ENCODE measurements around the gene CLDND2. TPM values are rescaled to one million over a fixed set of nuclear protein-coding genes. Genes with fewer than 3 reads are reported as not detected.

Gene CLDND2
- total and polyA plus RNA-seq, 10 of the 15 experiments (the other 5 are each of a cell fraction or from before 2014, with no cell fraction given) = 0.24 to 7.1 (median 1.8) TPM; not detected in 1

DNA sequence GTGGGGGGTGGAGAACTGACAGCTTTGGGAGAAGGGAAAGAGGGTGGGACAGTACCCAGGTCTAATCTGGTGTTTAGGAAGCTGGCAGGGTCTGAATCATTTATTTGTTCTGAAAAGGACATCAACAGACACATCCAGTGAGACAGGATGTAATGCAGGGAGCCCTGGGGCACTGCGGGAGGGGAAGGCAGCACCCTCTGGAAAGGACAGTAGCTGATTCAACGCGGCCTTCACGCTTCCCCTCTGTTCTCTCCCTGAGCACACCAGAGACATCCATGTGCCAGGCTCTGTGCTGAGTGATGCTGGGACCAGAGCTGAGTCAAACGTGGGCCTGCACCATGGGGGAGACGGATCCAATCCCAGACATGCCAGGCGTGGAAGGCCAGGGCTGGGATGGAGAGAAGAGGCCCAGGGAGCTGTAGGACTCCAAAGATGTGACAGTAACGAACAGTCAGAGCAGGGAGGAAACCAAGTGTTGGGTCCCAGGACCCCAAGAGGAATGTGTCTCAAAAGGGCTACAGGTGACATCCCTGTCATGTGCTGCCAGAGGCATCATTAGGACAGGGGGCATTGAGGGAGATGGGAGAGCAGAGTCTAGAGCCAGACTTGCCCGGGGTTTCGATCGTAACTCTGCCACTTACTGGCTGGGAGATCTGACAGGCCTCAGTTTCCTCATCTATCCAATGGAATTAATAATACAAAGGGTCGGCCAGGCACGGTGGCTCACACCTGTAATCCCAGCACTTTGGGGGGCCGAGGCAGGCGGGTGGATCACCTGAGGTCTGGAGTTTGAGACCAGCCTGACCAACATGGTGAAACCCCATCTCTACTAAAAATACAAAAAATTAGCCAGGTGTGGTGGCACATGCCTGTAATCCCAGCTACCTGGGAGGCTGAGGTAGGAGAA is 4.3 kb downstream of the CLDND2 start:
- no peaks in the 10 kb centered on the region for H4K20me1 ChIP-seq (ENCODE audit: control insufficient read depth, insufficient read depth)
- no peaks in the 10 kb centered on the region for H3K27me3 ChIP-seq (replicated peaks in 1 of 2; ENCODE audit: control insufficient read depth in 2 of 2, insufficient read depth in 2 of 2, low read length in 1 of 2)
- no peak for TF ChIP-seq CBX3 (IDR thresholded peaks at IDR 0.05; ENCODE audit: borderline replicate concordance, low read depth)
- TF ChIP-seq ZZZ3 (IDR thresholded peaks at IDR 0.05; ENCODE audit: control insufficient read depth, insufficient read length, low read depth) = no peak
- TF ChIP-seq YBX1 (IDR thresholded peaks at IDR 0.05) = no peak
- TF ChIP-seq TCF7 (IDR thresholded peaks at IDR 0.05; ENCODE audit: borderline replicate concordance) = no peak
- no peak for TF ChIP-seq SMARCA5 (IDR thresholded peaks at IDR 0.05)
- H3K9me3 ChIP-seq (replicated peaks; ENCODE audit: control insufficient read depth, insufficient read depth, low read length) = no peaks in the 10 kb centered on the region
- H3K4me3 ChIP-seq = no peak overlapping the region
- in situ Hi-C loops (cut with MboI) = loop anchor here (10.0 to 25.0 kb wide), 2 partner anchors 550 to 1027 kb away; partner anchors contain the start of gene KCNC3
- POLR2A ChIA-PET = interaction anchor here (0.6 to 2.5 kb wide), 2 partner anchors 30 to 820 kb away, joined by 3 to 26 read pairs; no protein-coding TSS in a partner anchor
- peaks cover 9% of the 10 kb centered on the region for H3K4me1 ChIP-seq (ENCODE audit: control insufficient read depth, insufficient read depth, low read length)
- peaks cover 18% of the 10 kb centered on the region for H3K79me2 ChIP-seq (ENCODE audit: control insufficient read depth, insufficient read depth, low read length)
- DNase-seq (ENCODE audit: low read depth, low spot score) (no peak), FAIRE-seq (no peak), ATAC-seq (no peak)
- RAD21 ChIA-PET (ENCODE audit: unreplicated experiment) = interaction anchor here (1.0 to 2.2 kb wide), 2 partner anchors 25 to 31 kb away, joined by 3 to 23 read pairs; no protein-coding TSS in a partner anchor
- no peak overlapping the region for H3K4me2 ChIP-seq (ENCODE audit: control insufficient read depth, insufficient read depth)
- H2AFZ ChIP-seq (ENCODE audit: control insufficient read depth, low read depth, low read length) = no peak overlapping the region
- CTCF ChIA-PET = no interaction called here
- SMC1A ChIA-PET (ENCODE audit: uncharacterized antibody, unreplicated experiment) = interaction anchor here (0.8 kb wide), 1 partner anchor 72 kb away, joined by 3 read pairs; no protein-coding TSS in a partner anchor
- no peak overlapping the region for H3K27ac ChIP-seq (ENCODE audit: control insufficient read depth, insufficient read depth)
- BruUV-seq (replicated peaks) = no TSS peak
- 83% methylated on average over 15 of the region's 15 CpGs for WGBS (ENCODE audit: insufficient coverage, insufficient replicate concordance, low lambda C conversion rate, missing lambda C conversion rate)
- H3K9ac ChIP-seq (ENCODE audit: control insufficient read depth, insufficient read depth, low read length) = no peak overlapping the region
- intact Hi-C loops (cut with micrococcal nuclease; ENCODE audit: unreplicated experiment) = no loop called here
- no peaks in the 10 kb centered on the region for H3K36me3 ChIP-seq (ENCODE audit: control insufficient read depth in 2 of 2, insufficient read depth in 2 of 2, low read length in 1 of 2)

DNA sequence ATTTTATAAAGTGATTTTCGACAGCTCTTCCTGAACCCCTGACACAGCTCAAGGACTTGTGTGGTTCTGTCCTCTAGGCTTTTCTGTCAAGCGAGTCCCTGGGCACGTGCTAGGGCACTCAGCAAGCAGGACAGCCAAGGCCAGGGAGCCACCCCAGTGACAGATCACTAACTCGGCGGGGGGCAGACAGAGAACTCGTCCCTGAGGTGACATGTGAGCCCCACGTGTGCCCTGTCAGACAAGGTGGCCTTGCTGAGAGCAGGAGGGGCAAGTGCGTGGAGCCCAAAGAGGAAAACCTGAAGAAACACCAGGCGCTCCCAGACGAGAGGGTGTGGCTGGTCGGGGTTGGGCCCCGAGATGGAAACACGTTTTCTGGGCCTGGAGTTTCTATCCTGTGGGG is 7.6 kb downstream of the CLDND2 start:
- intact Hi-C loops (cut with micrococcal nuclease; ENCODE audit: unreplicated experiment) = no loop called here
- no TSS peak for BruUV-seq (replicated peaks)

More for the DNA sequence above, 7.6 kb downstream of the CLDND2 start:
- no peak for TF ChIP-seq IRF4 (IDR thresholded peaks at IDR 0.05; ENCODE audit: low read depth, low read length)
- TF ChIP-seq MYB (IDR thresholded peaks at IDR 0.05; ENCODE audit: borderline replicate concordance, low read depth, low read length) = no peak
- no peak for TF ChIP-seq IKZF2 (IDR thresholded peaks at IDR 0.05)
- TF ChIP-seq IKZF1 (conservative IDR thresholded peaks at IDR 0.05) = no peak
- TF ChIP-seq HDAC2 (IDR thresholded peaks at IDR 0.05) = no peak
- Histone ChIP-seq H4K20me1 (ENCODE audit: control insufficient read depth, insufficient read depth) (no peaks in the 10 kb centered on the region), H3K36me3 (ENCODE audit: control insufficient read depth in 2 of 2, insufficient read depth in 2 of 2, low read length in 1 of 2) (no peaks in the 10 kb centered on the region), H3K4me2 (ENCODE audit: control insufficient read depth, insufficient read depth) (no peak overlapping the region), H3K27me3 (replicated peaks in 1 of 2; ENCODE audit: control insufficient read depth in 2 of 2, insufficient read depth in 2 of 2, low read length in 1 of 2) (no peaks in the 10 kb centered on the region), H3K9me3 (replicated peaks; ENCODE audit: control insufficient read depth, insufficient read depth, low read length) (no peaks in the 10 kb centered on the region), H3K9ac (ENCODE audit: control insufficient read depth, insufficient read depth, low read length) (no peak overlapping the region), H3K4me3 (no peak overlapping the region), H2AFZ (ENCODE audit: control insufficient read depth, low read depth, low read length) (no peak overlapping the region), H3K79me2 (ENCODE audit: control insufficient read depth, insufficient read depth, low read length) (peaks cover 10% of the 10 kb centered on the region), H3K27ac (ENCODE audit: control insufficient read depth, insufficient read depth) (no peak overlapping the region), H3K4me1 (ENCODE audit: control insufficient read depth, insufficient read depth, low read length) (peaks cover 3% of the 10 kb centered on the region)
- ChIA-PET SMC1A (ENCODE audit: uncharacterized antibody, unreplicated experiment) (no interaction called here), CTCF (interaction anchor here (1.2 kb wide), 1 partner anchor 23 kb away, joined by 3 read pairs; no protein-coding TSS in a partner anchor), RAD21 (ENCODE audit: unreplicated experiment) (interaction anchor here (1.1 kb wide), 1 partner anchor 22 kb away, joined by 4 read pairs; no protein-coding TSS in a partner anchor), POLR2A (no interaction called here)
- no peak for DNase-seq (ENCODE audit: low read depth, low spot score)
- 84% methylated on average over 12 of the region's 13 CpGs for WGBS (ENCODE audit: insufficient coverage, insufficient replicate concordance, low lambda C conversion rate, missing lambda C conversion rate)
- no peak for FAIRE-seq
- no peak for ATAC-seq
- in situ Hi-C loops (cut with MboI) = loop anchor here (10.0 to 25.0 kb wide), 2 partner anchors 546 to 1024 kb away; partner anchors contain the start of gene KCNC3
